ENCODE measurements around the gene KLHL6.
"Not testable (repeated sequence)": the region's sequence is repeated elsewhere in the genome, so short reads cannot be mapped to it uniquely, and the experiment has no call there.

KLHL6 gene

DNA sequence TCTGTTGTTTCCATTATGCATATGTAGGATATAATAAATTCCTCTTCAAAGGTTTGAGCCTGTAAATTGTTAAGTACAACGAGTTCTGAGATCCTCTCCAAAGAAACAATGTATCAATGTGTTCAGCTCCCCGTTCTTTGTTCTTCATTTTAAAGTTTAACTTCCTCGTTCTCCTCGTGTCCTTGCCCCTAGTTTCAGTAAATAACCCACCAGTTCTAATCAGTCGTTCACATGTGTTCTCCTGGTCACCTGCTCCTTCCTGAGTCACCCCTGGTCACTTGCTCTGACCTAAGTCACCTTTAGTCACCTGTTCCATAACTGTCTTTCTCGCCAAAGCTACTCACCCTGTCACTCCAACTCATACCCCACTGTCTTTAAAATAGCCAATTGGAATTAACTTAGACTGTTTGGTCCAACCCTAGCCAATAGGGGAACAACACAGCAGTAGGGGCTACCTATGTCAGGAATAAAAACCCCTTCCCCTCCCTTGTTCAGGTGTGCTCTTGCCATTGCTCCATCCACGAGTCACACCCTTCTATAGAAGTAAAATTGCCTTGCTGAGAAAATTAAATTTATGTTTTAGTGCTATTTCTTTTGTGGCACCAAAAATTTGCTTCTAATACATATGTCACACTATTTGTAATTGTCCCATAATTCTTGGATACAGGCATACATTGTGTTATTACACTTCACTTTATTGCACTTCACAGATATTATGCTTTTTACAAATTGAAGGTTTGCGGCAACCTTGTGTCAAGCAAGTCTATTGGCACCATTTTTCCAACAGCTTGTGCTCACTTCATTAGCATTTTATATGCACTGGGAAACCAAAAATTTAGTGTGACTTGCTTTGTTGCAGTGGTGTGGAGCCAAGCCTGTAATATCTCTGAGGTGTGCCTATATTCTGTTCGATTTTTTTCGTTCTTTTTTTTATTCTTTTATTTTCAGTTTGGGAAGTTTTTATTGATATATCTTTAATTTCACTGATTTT lies 111.8 kb downstream of the KLHL6 start:
- no peak for DNase-seq

DNA sequence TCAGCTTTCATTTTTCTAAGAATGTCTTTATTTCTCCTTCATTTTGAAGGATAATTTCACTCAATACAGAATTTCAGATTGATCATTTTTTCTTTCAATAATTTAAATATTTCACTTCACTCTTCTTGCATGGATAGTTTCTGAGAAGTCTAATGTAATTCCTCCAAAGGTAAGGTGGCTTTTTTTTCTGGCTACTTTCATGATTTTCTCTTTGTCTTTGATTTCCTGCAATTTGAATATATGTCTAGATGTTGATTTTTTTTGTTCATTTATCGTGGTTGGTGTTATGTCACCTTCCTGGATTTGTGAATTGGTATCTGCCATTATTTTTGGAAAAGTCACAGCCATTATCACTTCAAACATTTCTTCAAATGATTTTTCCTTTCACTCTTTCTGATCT lies 112.5 kb downstream of the KLHL6 start:
- DNase-seq, result no peak

DNA sequence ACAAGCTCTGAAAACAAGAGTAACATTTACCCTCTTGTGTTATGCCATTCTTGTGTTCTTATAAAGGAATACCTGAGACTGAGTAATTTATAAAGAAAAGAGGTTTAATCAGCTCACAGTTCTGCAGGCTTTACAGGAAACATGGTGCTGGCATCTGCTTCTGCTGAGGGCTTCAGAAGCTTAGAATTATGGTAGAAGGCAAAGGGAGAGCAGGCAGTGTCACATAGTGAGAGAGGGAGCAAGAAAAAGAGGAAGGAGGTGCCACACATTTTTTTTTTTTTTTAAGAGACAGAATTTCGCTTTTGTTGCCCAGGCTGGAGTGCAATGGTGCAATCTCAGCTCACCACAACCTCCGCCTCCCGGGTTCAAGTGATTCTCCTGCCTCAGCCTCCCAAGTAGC lies 115.0 kb downstream of the KLHL6 start:
- not testable (repeated sequence) for DNase-seq

DNA sequence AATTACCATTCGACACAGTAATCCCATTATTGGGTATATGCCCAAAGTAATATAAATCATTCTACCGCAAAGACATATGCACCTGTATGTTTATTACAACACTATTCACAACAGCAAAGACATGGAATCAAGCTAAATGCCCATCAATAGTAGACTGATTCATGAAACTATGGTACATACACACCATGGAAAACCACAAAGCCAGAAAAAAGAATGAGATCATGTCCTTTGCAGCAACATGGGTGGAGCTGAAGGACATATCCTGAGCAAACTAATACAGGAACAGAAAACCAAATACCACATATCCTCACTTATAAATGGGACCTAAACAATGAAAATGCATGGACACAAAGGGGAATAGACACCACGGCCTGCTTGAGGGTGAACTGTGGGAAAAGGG lies 116.0 kb downstream of the KLHL6 start:
- no peak for DNase-seq

DNA sequence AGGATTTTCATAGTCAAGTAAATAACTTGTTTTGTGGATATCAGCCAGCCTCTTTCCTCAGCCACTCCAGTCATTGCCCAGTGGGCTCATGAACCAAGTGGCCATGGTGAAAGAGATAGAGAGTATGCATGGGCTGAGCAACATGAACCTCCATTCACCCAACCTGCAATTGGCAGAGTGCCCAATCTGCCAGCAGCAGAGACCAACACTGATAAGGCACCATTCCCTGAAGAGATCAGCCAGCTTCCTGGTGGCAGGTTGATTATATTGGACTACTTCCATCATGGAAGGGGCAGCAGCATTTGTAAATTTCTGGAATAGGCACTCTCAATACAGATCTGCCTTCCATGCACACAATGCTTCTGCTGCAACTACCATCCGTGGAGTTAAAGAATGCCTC lies 116.8 kb downstream of the KLHL6 start:
- no peak for DNase-seq

GRCh38 chr3:183437666-183438564 lies 117.6 kb downstream of the KLHL6 start:
- DNase-seq, result no peak
